Esophagus muscularis mucosa (tissue), 4 donors: Measurements from ENCODE around the gene ABTB2. TPM values are rescaled to one million over a fixed set of nuclear protein-coding genes. Genes with fewer than 3 reads are reported as not detected.

Experiments
- DNase-seq: peaks from one replicate; pipeline ENCODE4 v3.0.0-alpha.2; 2017; ENCODE audit errors: extremely low spot score
- H3K27ac ChIP-seq, 4 donors: fragments of 200-600 bp; sonication (generic); replicated peaks in 1 of 4; 1 replicate in 3 of 4; 2 replicates in 1 of 4; pipeline ENCODE4 v1.5.1; 2016 to 2019; ENCODE audit warnings: mild to moderate bottlenecking in 1 of 4
- H3K27me3 ChIP-seq, 4 donors: fragments of 200-600 bp; sonication (generic); one replicate each; pipeline versions ENCODE4 v1.5.1 to v1.6.0; 2016 to 2019
- H3K36me3 ChIP-seq, 4 donors: fragments of 200-600 bp; sonication (generic); one replicate each; pipeline ENCODE4 v1.5.1; 2016 to 2019
- H3K4me1 ChIP-seq, 4 donors: fragments of 200-600 bp; sonication (generic); one replicate each; pipeline ENCODE4 v1.5.1; 2016 to 2019
- H3K4me3 ChIP-seq, 4 donors: fragments of 200-600 bp; sonication (generic); 1 replicate in 2 of 4; 2 replicates in 2 of 4; pipeline ENCODE4 v1.5.1; 2016 to 2019; ENCODE audit warnings: mild to moderate bottlenecking in 4 of 4, moderate library complexity in 1 of 4
- H3K9me3 ChIP-seq, 4 donors: fragments of 200-600 bp; sonication (generic); 1 replicate in 3 of 4; 2 replicates in 1 of 4; pipeline ENCODE4 v1.5.1; 2016 to 2019
- CTCF ChIP-seq, 3 experiments: fragments of 200-600 bp in 2 of 3; fragments of 450-650 bp in 1 of 3; sonication (generic) in 2 of 3; IDR thresholded peaks; one replicate each; pipeline ENCODE4 v1.5.1; 2017 to 2019; ENCODE audit warnings: antibody characterized with exemption in 3 of 3, mild to moderate bottlenecking in 2 of 3, moderate library complexity in 1 of 3
- EP300 ChIP-seq: sonication (generic); formaldehyde crosslinking; IDR thresholded peaks from one replicate; pipeline ENCODE4 v1.6.1; 2017; ENCODE audit warnings: antibody characterized with exemption
- POLR2A ChIP-seq: fragments of 450-650 bp; IDR thresholded peaks from one replicate; pipeline ENCODE4 v1.6.1; 2017; ENCODE audit warnings: antibody characterized with exemption, moderate library complexity, mild to moderate bottlenecking, low read depth
- POLR2AphosphoS5 ChIP-seq, 2 donors: sonication (generic); formaldehyde crosslinking; IDR thresholded peaks; one replicate each; pipeline ENCODE4 v1.6.1; 2017; ENCODE audit warnings: antibody characterized with exemption in 2 of 2
- WGBS: methylation state at CpG from one replicate; pipeline ENCODE4 v1.1.5; 2018; 5-methylcytosine and 5-hydroxymethylcytosine counted together
- intact Hi-C: fragments of 100-400 bp; cut with DNase I; formaldehyde crosslinking; loops from one replicate; pipeline ENCODE4 v1.15.1; 2023
- total RNA-seq, 4 donors: library from RNA; depleted of rRNA; stranded (reverse); fragments of >200 nt; gene quantifications; one replicate each; pipeline versions ENCODE4 v1.1.0 to v1.2.1, GENCODE V29; 2016

The ABTB2 gene
- total RNA-seq, 4 donors from 2014 or later: 5.0 to 8.0 (median 7.2) TPM

- DNase-seq: no peak
- TF ChIP-seq POLR2A (no peak), CTCF (IDR thresholded peaks at IDR 0.05) (no peak), EP300 (no peak)
- WGBS: 77% methylated on average over 3 of the region's 3 CpGs
- H3K9me3 ChIP-seq: no peaks in the 10 kb centered on the region
- no peak overlapping the region for H3K4me3 ChIP-seq
- H3K4me1 ChIP-seq: peaks cover 20 to 25% (median 23%) of the 10 kb centered on the region in 4 donors
- no peaks in the 10 kb centered on the region for H3K27me3 ChIP-seq
- H3K27ac ChIP-seq: no peak overlapping the region
- H3K36me3 ChIP-seq: no peaks in the 10 kb centered on the region
- intact Hi-C loops: no loop called here
Observed at GRCh38 chr11:34333787-34334186, 24.0 kb downstream of the ABTB2 start.

GRCh38 chr11:34332524-34332923, 25.3 kb downstream of the ABTB2 start:
- Histone ChIP-seq H3K27ac (no peak overlapping the region), H3K4me3 (no peak overlapping the region), H3K36me3 (no peaks in the 10 kb centered on the region), H3K27me3 (no peaks in the 10 kb centered on the region), H3K9me3 (no peaks in the 10 kb centered on the region), H3K4me1 (peaks cover 32 to 37% (median 35%) of the 10 kb centered on the region in 4 donors)
- no peak for DNase-seq
- WGBS: 67% methylated on average over 3 of the region's 3 CpGs
- TF ChIP-seq CTCF (IDR thresholded peaks at IDR 0.05) (no peak), EP300 (no peak)
- intact Hi-C loops: no loop called here

GRCh38 chr11:34331736-34332135, 26.1 kb downstream of the ABTB2 start:
- TF ChIP-seq EP300 (no peak), CTCF (IDR thresholded peaks at IDR 0.05) (no peak), POLR2A (no peak), POLR2AphosphoS5 (IDR thresholded peaks at IDR 0.05) (no peak)
- H3K9me3 ChIP-seq: no peaks in the 10 kb centered on the region
- no peak overlapping the region for H3K4me3 ChIP-seq
- peaks cover 40 to 43% (median 41%) of the 10 kb centered on the region in 4 donors for H3K4me1 ChIP-seq
- DNase-seq: no peak
- H3K36me3 ChIP-seq: no peaks in the 10 kb centered on the region
- H3K27me3 ChIP-seq: no peaks in the 10 kb centered on the region
- WGBS: 87% methylated on average over 3 of the region's 3 CpGs
- H3K27ac ChIP-seq: no peak overlapping the region
- intact Hi-C loops: no loop called here

DNA sequence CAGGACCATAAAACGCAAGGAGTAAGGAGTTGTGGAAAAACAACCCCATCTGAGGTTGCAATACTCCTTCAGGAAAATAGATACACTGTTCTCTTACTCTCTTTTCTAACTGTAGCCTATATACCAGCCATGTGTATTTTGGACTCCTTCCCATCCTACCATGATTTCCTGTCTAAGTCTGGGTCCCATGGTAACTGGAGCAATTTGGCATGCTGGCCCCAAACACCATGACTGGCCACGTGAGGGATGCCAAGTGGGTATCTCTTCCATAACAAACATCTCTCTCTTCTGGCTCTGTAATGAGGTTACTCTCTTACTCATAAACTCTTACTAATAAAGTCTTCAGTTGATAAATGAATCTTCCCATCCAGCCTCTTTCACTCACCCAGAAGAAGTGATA, 26.5 kb downstream of the ABTB2 start:
- Histone ChIP-seq H3K27me3 (no peaks in the 10 kb centered on the region), H3K4me3 (no peak overlapping the region), H3K9me3 (no peaks in the 10 kb centered on the region), H3K27ac (no peak overlapping the region), H3K4me1 (peaks cover 41 to 47% (median 43%) of the 10 kb centered on the region in 4 donors), H3K36me3 (no peaks in the 10 kb centered on the region)
- no peak for DNase-seq
- no peak for TF ChIP-seq POLR2AphosphoS5 (IDR thresholded peaks at IDR 0.05)
- TF ChIP-seq POLR2A: no peak
- TF ChIP-seq EP300: no peak
- TF ChIP-seq CTCF (IDR thresholded peaks at IDR 0.05): no peak
- WGBS: 43% methylated on average over 2 of the region's 2 CpGs
- intact Hi-C loops: no loop called here

- H3K27me3 ChIP-seq: no peaks in the 10 kb centered on the region
- intact Hi-C loops: no loop called here
- no peak overlapping the region for H3K4me3 ChIP-seq
- no peak for TF ChIP-seq CTCF (IDR thresholded peaks at IDR 0.05)
- TF ChIP-seq POLR2AphosphoS5 (IDR thresholded peaks at IDR 0.05): no peak
- TF ChIP-seq POLR2A: no peak
- TF ChIP-seq EP300: no peak
- H3K4me1 ChIP-seq: peaks cover 41 to 47% (median 44%) of the 10 kb centered on the region in 4 donors
- no peaks in the 10 kb centered on the region for H3K9me3 ChIP-seq
- H3K27ac ChIP-seq: no peak overlapping the region
- no peaks in the 10 kb centered on the region for H3K36me3 ChIP-seq
- DNase-seq: no peak
Observed at GRCh38 chr11:34330653-34331052, 27.2 kb downstream of the ABTB2 start.
